ENCODE data around the gene DHX32. TPM values are rescaled to one million over a fixed set of nuclear protein-coding genes. Genes with fewer than 3 reads are reported as not detected.

The DHX32 gene
- total and polyA plus RNA-seq, 2 donors (not counting 1 experiment from before 2014, with no cell fraction given) = 5.2 to 12.4 TPM

DNA sequence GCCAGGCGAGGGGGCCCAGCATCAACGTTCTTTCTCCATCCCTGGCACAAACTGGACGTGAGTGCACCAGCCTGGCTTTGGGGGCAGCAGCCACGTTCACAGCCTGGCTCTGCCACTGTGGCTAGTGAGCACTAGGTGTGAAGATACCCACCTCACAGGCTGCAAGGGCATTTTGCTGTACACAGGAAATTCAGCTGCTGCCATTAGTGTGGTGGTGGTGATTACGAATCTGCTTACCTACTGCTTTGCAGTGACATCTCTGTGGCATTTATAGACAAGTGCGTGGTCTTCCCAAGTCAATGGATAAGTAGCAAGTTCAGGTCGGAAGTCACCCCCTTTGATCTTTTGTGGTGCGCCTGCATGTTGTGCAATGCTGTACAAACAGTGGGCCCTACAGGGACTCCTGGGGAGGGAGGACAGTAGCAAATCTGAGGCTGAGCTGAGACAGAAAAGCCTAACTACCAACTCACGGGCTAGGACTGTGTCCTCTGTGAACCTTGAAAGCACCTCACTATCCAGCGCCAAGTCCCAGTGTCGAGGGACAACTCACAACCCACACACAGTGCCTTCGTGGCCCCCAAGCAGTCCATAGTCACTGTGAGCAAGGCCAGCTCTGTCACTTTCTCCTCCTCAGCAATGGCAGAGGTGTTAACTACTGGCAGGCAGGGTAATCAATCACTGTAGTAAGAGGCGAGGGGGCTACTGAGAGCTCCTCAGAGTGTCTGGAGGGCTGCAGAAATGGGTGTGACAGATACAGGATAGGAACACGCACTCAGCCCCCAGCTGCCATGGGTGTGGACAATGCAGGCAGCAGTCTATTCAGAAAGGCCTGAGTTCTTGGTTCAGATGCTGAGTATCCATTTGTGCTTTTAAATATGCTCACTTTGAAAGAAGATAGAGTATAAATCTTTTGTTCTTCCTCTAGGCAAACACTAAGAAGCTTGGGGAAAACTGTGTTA lies 88.5 kb downstream of the DHX32 start:
- intact Hi-C loops (cut with micrococcal nuclease) = no loop called here
- H3K36me3 ChIP-seq (replicated peaks in 1 of 2; ENCODE audit: control extremely low read depth in 1 of 2, control insufficient read depth in 1 of 2, extremely low read depth in 1 of 2, insufficient read depth in 2 of 2, low read length in 1 of 2) = peaks cover 10 to 43% of the 10 kb centered on the region in 2 experiments
- H3K27ac Mint-ChIP-seq = no peak overlapping the region
- DNase-seq (no peak), ATAC-seq (ENCODE audit: low read depth) (no peak)
- no peaks in the 10 kb centered on the region for H3K27me3 Mint-ChIP-seq
- no peak overlapping the region for H3K27ac ChIP-seq (ENCODE audit: low read length in 2 of 2)
- no peaks in the 10 kb centered on the region for H3K79me2 ChIP-seq (ENCODE audit: control insufficient read depth, insufficient read depth, low read length)
- TF ChIP-seq EZH2 (IDR thresholded peaks at IDR 0.05; ENCODE audit: borderline replicate concordance, insufficient read depth, low read depth, low read length, poor library complexity, severe bottlenecking) (no peak), CTCF (IDR thresholded peaks at IDR 0.05) (no peak)
- H3K9me3 Mint-ChIP-seq (ENCODE audit: insufficient read depth) = no peaks in the 10 kb centered on the region
- no peaks in the 10 kb centered on the region for H3K4me1 Mint-ChIP-seq
- no peaks in the 10 kb centered on the region for H3K4me1 ChIP-seq (ENCODE audit: control insufficient read depth in 2 of 2, insufficient read depth in 2 of 2, low read length in 2 of 2)
- H3K4me3 ChIP-seq (ENCODE audit: control extremely low read depth in 1 of 5, extremely low read depth in 1 of 5, insufficient read depth in 1 of 5, low read depth in 2 of 5, low read length in 4 of 5) = no peak overlapping the region
- CTCF ChIA-PET = no interaction called here
- WGBS (ENCODE audit: insufficient coverage) = over 99% methylated on average over 11 of the region's 14 CpGs
- no peaks in the 10 kb centered on the region for H4K20me1 ChIP-seq (ENCODE audit: control insufficient read depth, insufficient read depth, low read length, poor library complexity, severe bottlenecking)
- H3K9ac ChIP-seq (ENCODE audit: low read length) = no peak overlapping the region
- no peak overlapping the region for H3K4me3 Mint-ChIP-seq
- no peak overlapping the region for H2AFZ ChIP-seq (ENCODE audit: insufficient read depth, low read depth, low read length, poor library complexity, severe bottlenecking)
- no peak overlapping the region for H3K4me2 ChIP-seq (replicated peaks; ENCODE audit: low read depth, low read length, poor library complexity, severe bottlenecking)
- POLR2A ChIA-PET = no interaction called here
- no peaks in the 10 kb centered on the region for H3K27me3 ChIP-seq (replicated peaks in 1 of 4; ENCODE audit: control extremely low read depth in 1 of 4, control insufficient read depth in 3 of 4, insufficient read depth in 4 of 4, low read length in 3 of 4)
- H3K9me3 ChIP-seq (ENCODE audit: control extremely low read depth in 1 of 3, control insufficient read depth in 2 of 3, insufficient read depth in 1 of 3, low read length in 2 of 3) = no peaks in the 10 kb centered on the region
